H9 (cell line): ENCODE data around the gene TRAF7. TPM values are rescaled to one million over a fixed set of nuclear protein-coding genes. Genes with fewer than 3 reads are reported as not detected.
A peak's percentile ranks its signal among the peaks of the same experiment; 100 is the strongest.

ENCODE experiments used
- DNase-seq: peaks from one replicate; pipeline ENCODE4 v3.0.0-alpha.2; 2017
- H2AFZ ChIP-seq: one replicate; pipeline ENCODE4 v1.6.1; 2013; ENCODE audit warnings: mild to moderate bottlenecking, low read length, control low read depth, moderate library complexity
- H2AK5ac ChIP-seq: 2 replicates; pipeline ENCODE4 v1.6.1; 2013; ENCODE audit warnings: low read length, control low read depth, mixed read lengths; ENCODE audit not compliant: insufficient read length
- H2BK120ac ChIP-seq: one replicate; pipeline ENCODE4 v1.6.1; 2013; ENCODE audit warnings: low read depth, mild to moderate bottlenecking, low read length, control low read depth, inconsistent platforms; ENCODE audit not compliant: poor library complexity, severe bottlenecking
- H2BK12ac ChIP-seq: 2 replicates; pipeline ENCODE4 v1.6.1; 2013; ENCODE audit warnings: low read length, control low read depth, mixed read lengths, low read depth; ENCODE audit not compliant: insufficient read length
- H2BK15ac ChIP-seq: 2 replicates; pipeline ENCODE4 v1.6.1; 2013; ENCODE audit warnings: low read depth, low read length, control low read depth
- H2BK20ac ChIP-seq: one replicate; pipeline ENCODE4 v1.6.1; 2013; ENCODE audit warnings: low read depth, mild to moderate bottlenecking, low read length, control low read depth, inconsistent platforms; ENCODE audit not compliant: poor library complexity, severe bottlenecking
- H2BK5ac ChIP-seq: 2 replicates; pipeline ENCODE4 v1.6.1; 2013; ENCODE audit warnings: low read length, control low read depth, mixed read lengths; ENCODE audit not compliant: insufficient read length
- H3K14ac ChIP-seq: 2 replicates; pipeline ENCODE4 v1.6.1; 2013; ENCODE audit warnings: low read length, control low read depth; ENCODE audit not compliant: insufficient read depth
- H3K18ac ChIP-seq: 2 replicates; pipeline ENCODE4 v1.6.1; 2013; ENCODE audit warnings: low read depth, mild to moderate bottlenecking, mixed read lengths, low read length, control low read depth; ENCODE audit not compliant: insufficient read length
- H3K23ac ChIP-seq: 2 replicates; pipeline ENCODE4 v1.6.1; 2013; ENCODE audit warnings: low read length, control low read depth, mixed read lengths, low read depth; ENCODE audit not compliant: insufficient read length
- H3K23me2 ChIP-seq: 2 replicates; pipeline ENCODE4 v1.6.1; 2013; ENCODE audit warnings: low read depth, mild to moderate bottlenecking, mixed read lengths, low read length, control low read depth; ENCODE audit not compliant: insufficient read length, poor library complexity, severe bottlenecking
- H3K27ac ChIP-seq: 2 replicates; pipeline ENCODE4 v1.5.1; 2013; ENCODE audit warnings: low read length, control low read depth, mixed read lengths, low read depth; ENCODE audit not compliant: insufficient read length
- H3K27me3 ChIP-seq: 2 replicates; pipeline ENCODE4 v1.6.1; 2013; ENCODE audit warnings: low read length, control low read depth, inconsistent platforms; ENCODE audit not compliant: insufficient read depth
- H3K4ac ChIP-seq: 2 replicates; pipeline ENCODE4 v1.6.1; 2013; ENCODE audit warnings: low read depth, mild to moderate bottlenecking, control low read depth, inconsistent platforms, low read length, moderate library complexity
- H3K4me1 ChIP-seq: 2 replicates; pipeline ENCODE4 v1.6.1; 2013; ENCODE audit warnings: low read length, control low read depth, inconsistent platforms; ENCODE audit not compliant: insufficient read depth
- H3K4me2 ChIP-seq: 2 replicates; pipeline ENCODE4 v1.6.1; 2013; ENCODE audit warnings: low read length, control low read depth, mixed read lengths; ENCODE audit not compliant: insufficient read length, insufficient read depth
- H3K56ac ChIP-seq: 2 replicates; pipeline ENCODE4 v1.6.1; 2013; ENCODE audit warnings: low read depth, mild to moderate bottlenecking, mixed read lengths, low read length, control low read depth; ENCODE audit not compliant: insufficient read length
- H3K79me1 ChIP-seq: 2 replicates; pipeline ENCODE4 v1.6.1; 2013; ENCODE audit warnings: low read depth, mild to moderate bottlenecking, moderate library complexity, low read length, control low read depth, inconsistent platforms; ENCODE audit not compliant: insufficient read depth, poor library complexity, severe bottlenecking
- H3K79me2 ChIP-seq: 2 replicates; pipeline ENCODE4 v1.6.1; 2013; ENCODE audit warnings: low read length, control low read depth, inconsistent platforms; ENCODE audit not compliant: insufficient read depth
- H3K9ac ChIP-seq: 2 replicates; pipeline ENCODE4 v1.6.1; 2013; ENCODE audit warnings: low read length, control low read depth, mixed read lengths; ENCODE audit not compliant: insufficient read length; ENCODE audit errors: extremely low read depth
- H3K9me3 ChIP-seq: one replicate; pipeline ENCODE4 v1.6.1; 2013; ENCODE audit warnings: low read depth, low read length, inconsistent platforms; ENCODE audit not compliant: control insufficient read depth
- H3T11ph ChIP-seq: one replicate; pipeline ENCODE4 v1.6.1; 2013; ENCODE audit warnings: mild to moderate bottlenecking, low read length, control low read depth, inconsistent platforms
- H4K20me1 ChIP-seq: one replicate; pipeline ENCODE4 v1.6.1; 2013; ENCODE audit not compliant: control insufficient read depth, insufficient read length, insufficient read depth
- H4K5ac ChIP-seq: 2 replicates; pipeline ENCODE4 v1.6.1; 2013; ENCODE audit warnings: low read depth, mild to moderate bottlenecking, mixed read lengths, low read length, control low read depth; ENCODE audit not compliant: insufficient read length
- H4K8ac ChIP-seq: replicated peaks from 2 replicates; pipeline ENCODE4 v1.6.1; 2013; ENCODE audit warnings: low read length, control low read depth, mixed read lengths, low read depth; ENCODE audit not compliant: insufficient read length
- H4K91ac ChIP-seq: 2 replicates; pipeline ENCODE4 v1.6.1; 2013; ENCODE audit warnings: low read depth, mild to moderate bottlenecking, moderate library complexity, mixed read lengths, low read length, control low read depth; ENCODE audit not compliant: insufficient read length
- H3K27ac Mint-ChIP-seq, 3 experiments: 2 replicates in 2 of 3; 3 replicates in 1 of 3; pipeline ENCODE4 v1.8.0; 2020 to 2021; ENCODE audit warnings: mixed read lengths in 3 of 3, mild to moderate bottlenecking in 1 of 3, moderate library complexity in 1 of 3
- H3K27me3 Mint-ChIP-seq: 2 replicates; pipeline ENCODE4 v1.8.0; 2021; ENCODE audit warnings: low read depth, mild to moderate bottlenecking, moderate library complexity, mixed read lengths
- H3K36me3 Mint-ChIP-seq, 3 experiments: 2 replicates in 2 of 3; 3 replicates in 1 of 3; pipeline ENCODE4 v1.8.0; 2020 to 2021; ENCODE audit warnings: low read depth in 3 of 3, mixed read lengths in 3 of 3; ENCODE audit not compliant: insufficient read depth in 1 of 3
- H3K4me1 Mint-ChIP-seq, 2 experiments: 2 replicates each; pipeline ENCODE4 v1.8.0; 2020; ENCODE audit warnings: mixed read lengths in 2 of 2
- H3K4me3 Mint-ChIP-seq, 2 experiments: 2 replicates in 1 of 2; 3 replicates in 1 of 2; pipeline ENCODE4 v1.8.0; 2020 to 2021; ENCODE audit warnings: mild to moderate bottlenecking in 2 of 2, mixed read lengths in 2 of 2, moderate library complexity in 1 of 2
- H3K9me3 Mint-ChIP-seq, 2 experiments: 2 replicates in 1 of 2; 3 replicates in 1 of 2; pipeline ENCODE4 v1.8.0; 2020; ENCODE audit warnings: mild to moderate bottlenecking in 2 of 2, mixed read lengths in 2 of 2, moderate library complexity in 1 of 2
- WGBS: extraction: QIAGEN DNeasy Blood & Tissue Kit; methylation state at CpG from one replicate; pipeline ENCODE4 v1.1.7; 2013; ENCODE audit warnings: missing lambda C conversion rate, low lambda C conversion rate, mixed read lengths; ENCODE audit not compliant: insufficient read length; ENCODE audit errors: extremely low coverage; 5-methylcytosine and 5-hydroxymethylcytosine counted together
- total RNA-seq: library from RNA; stranded (reverse); gene quantifications from 2 replicates; pipeline ENCODE4 v1.2.1, GENCODE V29; 2021
- TF ChIP-seq, protein P1 (sequence below): fragments of 200-600 bp; sonication (generic); conservative IDR thresholded peaks from 3 replicates; pipeline ENCODE4 v1.8.0; 2021; ENCODE audit warnings: antibody characterized with exemption, mild to moderate bottlenecking

TRAF7 gene
- total RNA-seq, 1 experiment from 2014 or later: 108 TPM

DNA sequence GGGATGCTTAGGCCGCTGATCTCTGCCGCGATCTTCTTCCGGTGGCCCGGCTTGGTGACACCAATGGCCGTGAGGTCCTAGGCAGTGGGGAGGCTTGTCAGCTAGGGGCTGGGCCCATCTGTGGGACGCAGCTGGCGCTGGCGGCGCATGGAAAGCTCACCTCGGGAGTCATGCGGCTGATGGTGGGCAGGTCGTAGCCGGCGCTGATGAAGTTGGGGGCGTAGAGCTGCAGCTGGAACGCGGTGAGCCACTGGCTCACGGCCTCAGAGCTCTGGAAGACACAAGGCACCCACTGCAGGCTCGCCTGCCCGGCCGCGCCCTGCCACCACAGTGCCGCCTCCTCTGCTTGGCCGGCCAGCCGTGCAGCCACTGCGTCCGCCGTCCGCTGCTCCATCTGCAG, 28.1 kb downstream of the TRAF7 start:
- no peaks in the 10 kb centered on the region for H3K23me2 ChIP-seq
- TF ChIP-seq, protein P1, sequence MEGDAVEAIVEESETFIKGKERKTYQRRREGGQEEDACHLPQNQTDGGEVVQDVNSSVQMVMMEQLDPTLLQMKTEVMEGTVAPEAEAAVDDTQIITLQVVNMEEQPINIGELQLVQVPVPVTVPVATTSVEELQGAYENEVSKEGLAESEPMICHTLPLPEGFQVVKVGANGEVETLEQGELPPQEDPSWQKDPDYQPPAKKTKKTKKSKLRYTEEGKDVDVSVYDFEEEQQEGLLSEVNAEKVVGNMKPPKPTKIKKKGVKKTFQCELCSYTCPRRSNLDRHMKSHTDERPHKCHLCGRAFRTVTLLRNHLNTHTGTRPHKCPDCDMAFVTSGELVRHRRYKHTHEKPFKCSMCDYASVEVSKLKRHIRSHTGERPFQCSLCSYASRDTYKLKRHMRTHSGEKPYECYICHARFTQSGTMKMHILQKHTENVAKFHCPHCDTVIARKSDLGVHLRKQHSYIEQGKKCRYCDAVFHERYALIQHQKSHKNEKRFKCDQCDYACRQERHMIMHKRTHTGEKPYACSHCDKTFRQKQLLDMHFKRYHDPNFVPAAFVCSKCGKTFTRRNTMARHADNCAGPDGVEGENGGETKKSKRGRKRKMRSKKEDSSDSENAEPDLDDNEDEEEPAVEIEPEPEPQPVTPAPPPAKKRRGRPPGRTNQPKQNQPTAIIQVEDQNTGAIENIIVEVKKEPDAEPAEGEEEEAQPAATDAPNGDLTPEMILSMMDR: no peak
- no peaks in the 10 kb centered on the region for H3K27me3 ChIP-seq
- no peak overlapping the region for H3K56ac ChIP-seq
- no peak overlapping the region for H3K14ac ChIP-seq
- no peak overlapping the region for H4K91ac ChIP-seq
- H3K4me2 ChIP-seq: no peak overlapping the region
- H3K9ac ChIP-seq: no peak overlapping the region
- DNase-seq: no peak
- peaks cover 0 to 9% (median 4%) of the 10 kb centered on the region in 3 experiments; a peak in 3 of 7 replicates for H3K36me3 Mint-ChIP-seq
- H3T11ph ChIP-seq: no peak overlapping the region
- no peaks in the 10 kb centered on the region for H3K79me1 ChIP-seq
- H2AK5ac ChIP-seq: no peak overlapping the region
- no peak overlapping the region for H2BK12ac ChIP-seq
- H4K5ac ChIP-seq: no peak overlapping the region
- 0 out of 7 replicates have a peak overlapping the region, but pooled peaks of 1 of the 3 experiments have one; percentile 44 for H3K27ac Mint-ChIP-seq
- H3K27me3 Mint-ChIP-seq: no peaks in the 10 kb centered on the region; the same call in 1 of the 2 replicates
- no peak overlapping the region for H4K8ac ChIP-seq
- peaks cover 3 to 7% of the 10 kb centered on the region in 2 experiments for H3K4me1 Mint-ChIP-seq
- H3K9me3 Mint-ChIP-seq: no peaks in the 10 kb centered on the region
- no peak overlapping the region for H3K4ac ChIP-seq
- H3K23ac ChIP-seq: no peak overlapping the region
- H4K20me1 ChIP-seq: peaks cover 3% of the 10 kb centered on the region
- no peak overlapping the region for H2BK120ac ChIP-seq
- no peaks in the 10 kb centered on the region for H3K79me2 ChIP-seq
- H3K4me1 ChIP-seq: no peaks in the 10 kb centered on the region
- WGBS: no CpG with 5 or more reads among the region's 30 CpGs
- no peak overlapping the region for H2BK5ac ChIP-seq
- H2BK15ac ChIP-seq: no peak overlapping the region
- H3K27ac ChIP-seq: no peak overlapping the region
- H2AFZ ChIP-seq: no peak overlapping the region
- H3K4me3 Mint-ChIP-seq: no peak overlapping the region; a peak in 1 of 5 replicates
- H3K9me3 ChIP-seq: no peaks in the 10 kb centered on the region
- H3K18ac ChIP-seq: no peak overlapping the region
- no peak overlapping the region for H2BK20ac ChIP-seq
